T follicular helper cell (primary cell): Measurements from ENCODE around the gene CFAP58.
"Not testable (repeated sequence)": the region's sequence is repeated elsewhere in the genome, so short reads cannot be mapped to it uniquely, and the experiment has no call there.

Experiments used
- DNase-seq: peaks from one replicate; pipeline ENCODE4 v3.0.0-alpha.2; 2020; ENCODE audit warnings: low read depth

CFAP58 gene

GRCh38 chr10:104434601-104435000, 81.0 kb downstream of the CFAP58 start:
- DNase-seq, result no peak

DNA sequence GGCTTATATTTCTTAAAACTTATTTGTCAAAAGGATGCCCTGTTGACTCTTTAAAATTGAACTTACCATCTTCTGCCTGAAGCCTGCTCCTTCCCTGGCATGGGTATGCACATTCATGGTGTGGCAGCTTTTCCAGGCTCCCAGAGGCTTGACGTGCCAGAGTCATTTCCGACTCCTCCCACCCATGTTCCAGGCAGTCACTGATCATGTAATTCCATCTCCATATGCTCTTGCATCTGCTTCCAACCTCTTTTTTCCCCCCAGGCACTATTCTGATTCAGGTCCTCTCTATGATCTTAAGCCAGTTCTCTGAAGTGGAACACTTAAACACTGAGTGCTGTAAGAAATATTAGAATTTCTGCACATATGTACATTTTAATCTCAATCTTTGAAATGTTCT, 82.2 kb downstream of the CFAP58 start:
- no peak for DNase-seq

GRCh38 chr10:104437226-104437625, 83.6 kb downstream of the CFAP58 start:
- DNase-seq, result no peak

GRCh38 chr10:104440221-104440620, 86.6 kb downstream of the CFAP58 start:
- no peak for DNase-seq

DNA sequence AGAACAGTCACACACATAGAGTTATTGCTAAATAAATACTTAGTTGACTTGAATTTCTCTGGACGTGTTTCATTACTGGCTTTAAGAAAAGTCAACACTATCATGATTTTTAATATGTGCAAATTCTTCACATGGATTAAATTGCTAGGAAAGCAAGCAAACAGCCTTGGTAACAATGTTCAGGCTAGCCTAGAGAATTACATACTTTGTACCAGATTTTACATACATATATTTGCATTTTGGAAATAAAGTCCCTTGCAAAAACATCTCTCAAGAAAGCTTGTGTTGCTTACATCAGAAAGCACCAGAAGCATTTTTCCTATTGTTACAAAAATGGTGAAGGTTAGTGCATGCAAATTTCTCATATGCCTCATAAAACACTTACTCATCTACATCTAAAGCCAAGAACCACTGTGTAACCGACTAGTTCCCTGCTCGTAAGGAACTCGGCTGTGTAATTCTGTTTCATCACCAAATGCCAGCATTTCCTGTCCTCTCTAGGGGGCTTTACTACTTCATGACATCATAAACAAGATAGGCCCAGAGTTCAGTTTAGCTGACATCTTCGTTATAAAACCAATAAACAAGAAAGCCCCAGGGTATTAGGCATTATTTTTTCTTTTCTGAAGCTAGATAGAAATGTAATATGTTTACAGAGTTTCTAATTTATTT, 87.8 kb downstream of the CFAP58 start:
- no peak for DNase-seq

DNA sequence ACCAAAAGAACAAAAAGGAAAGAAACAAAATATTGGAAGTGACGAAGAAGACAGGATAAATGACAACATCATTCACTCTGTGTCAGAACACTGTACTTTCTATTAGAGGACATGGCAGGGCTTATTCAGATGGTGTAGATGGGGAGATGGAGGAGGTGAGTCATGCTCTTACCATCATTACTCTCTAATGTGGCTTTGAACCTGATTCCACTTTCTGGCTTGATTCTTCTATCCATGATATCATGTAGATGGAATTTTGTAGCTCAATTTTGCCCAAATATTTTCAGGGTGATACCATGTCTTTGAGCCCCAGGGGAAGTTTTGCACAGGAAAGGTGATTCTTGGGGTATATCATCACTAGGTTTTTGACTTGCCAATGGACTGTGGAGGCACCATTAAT, 91.7 kb downstream of the CFAP58 start:
- DNase-seq, result no peak

GRCh38 chr10:104446151-104446550, 92.5 kb downstream of the CFAP58 start:
- DNase-seq, result no peak

DNA sequence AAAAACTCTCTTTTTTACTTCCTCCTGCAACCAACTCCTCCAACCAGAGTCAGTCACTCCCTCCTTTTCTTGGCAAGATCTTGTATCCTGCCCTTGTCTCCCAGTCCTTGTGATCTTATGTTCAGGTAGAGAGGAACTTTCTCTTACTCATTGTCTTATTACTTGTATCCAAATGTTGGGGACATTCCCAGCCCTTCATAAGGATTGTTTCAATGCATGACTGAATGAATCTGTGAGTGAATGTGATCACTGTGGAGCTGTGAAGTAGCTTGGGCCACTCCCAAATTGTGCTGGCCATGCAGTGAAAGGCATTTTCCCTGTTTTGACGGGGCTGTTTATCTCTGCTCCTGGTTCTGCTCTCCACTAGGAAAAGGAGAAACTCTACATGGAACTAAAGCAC, 93.7 kb downstream of the CFAP58 start:
- DNase-seq, result no peak

- no peak for DNase-seq
Observed at GRCh38 chr10:104447906-104448305, 94.3 kb downstream of the CFAP58 start.

- DNase-seq, result no peak
Observed at GRCh38 chr10:104449391-104449790, 95.8 kb downstream of the CFAP58 start.

GRCh38 chr10:104450490-104450889, 96.9 kb downstream of the CFAP58 start:
- no peak for DNase-seq

DNA sequence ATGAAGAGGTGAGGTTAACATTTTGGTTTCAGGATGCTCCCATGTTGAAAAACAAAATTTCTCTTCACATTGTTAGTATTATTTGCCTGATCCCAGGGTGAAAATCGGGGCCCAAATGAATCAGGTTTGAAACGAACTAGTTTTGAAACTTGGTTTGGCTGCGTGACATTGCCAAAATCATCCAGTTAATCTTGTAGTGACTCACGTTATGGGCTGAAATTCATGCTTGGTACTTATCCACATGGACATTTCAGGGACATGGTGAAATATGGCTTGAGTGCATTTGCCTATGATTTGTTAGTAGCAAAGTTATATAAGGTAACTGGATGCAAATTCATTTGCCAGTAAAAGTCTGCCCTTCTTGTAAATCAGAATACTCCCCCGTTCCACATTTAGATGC, 97.3 kb downstream of the CFAP58 start:
- DNase-seq, result no peak

GRCh38 chr10:104452977-104453376, 99.3 kb downstream of the CFAP58 start:
- no peak for DNase-seq

GRCh38 chr10:104456802-104457542, 103.3 kb downstream of the CFAP58 start:
- no peak for DNase-seq

- no peak for DNase-seq
Observed at GRCh38 chr10:104457543-104457828, 103.9 kb downstream of the CFAP58 start.

GRCh38 chr10:104465575-104465974, 111.9 kb downstream of the CFAP58 start:
- DNase-seq, result not testable (repeated sequence)

DNA sequence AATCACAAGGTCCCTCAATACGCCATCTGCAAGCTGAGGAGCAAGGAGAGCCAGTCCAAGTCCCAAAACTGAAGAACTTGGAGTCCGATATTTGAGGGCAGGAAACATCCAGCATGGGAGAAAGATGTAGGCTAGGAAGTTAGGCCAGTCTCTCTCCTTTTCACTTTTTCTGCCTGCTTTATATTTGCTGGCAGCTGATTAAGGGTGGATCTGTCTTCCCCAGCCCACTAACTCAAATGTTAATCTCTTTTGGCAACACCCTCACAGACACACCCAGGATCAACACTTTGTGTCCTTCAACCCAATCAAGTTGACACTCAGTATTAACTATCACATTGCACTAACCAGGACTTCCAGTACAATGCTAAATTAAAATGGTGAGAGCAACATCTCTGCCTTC, 115.2 kb downstream of the CFAP58 start:
- DNase-seq, result not testable (repeated sequence)

- DNase-seq, result no peak
Observed at GRCh38 chr10:104472505-104472904, 118.9 kb downstream of the CFAP58 start.

GRCh38 chr10:104472957-104473745, 119.5 kb downstream of the CFAP58 start:
- DNase-seq, result no peak

- DNase-seq, result no peak
Observed at GRCh38 chr10:104478380-104478779, 124.7 kb downstream of the CFAP58 start.

DNA sequence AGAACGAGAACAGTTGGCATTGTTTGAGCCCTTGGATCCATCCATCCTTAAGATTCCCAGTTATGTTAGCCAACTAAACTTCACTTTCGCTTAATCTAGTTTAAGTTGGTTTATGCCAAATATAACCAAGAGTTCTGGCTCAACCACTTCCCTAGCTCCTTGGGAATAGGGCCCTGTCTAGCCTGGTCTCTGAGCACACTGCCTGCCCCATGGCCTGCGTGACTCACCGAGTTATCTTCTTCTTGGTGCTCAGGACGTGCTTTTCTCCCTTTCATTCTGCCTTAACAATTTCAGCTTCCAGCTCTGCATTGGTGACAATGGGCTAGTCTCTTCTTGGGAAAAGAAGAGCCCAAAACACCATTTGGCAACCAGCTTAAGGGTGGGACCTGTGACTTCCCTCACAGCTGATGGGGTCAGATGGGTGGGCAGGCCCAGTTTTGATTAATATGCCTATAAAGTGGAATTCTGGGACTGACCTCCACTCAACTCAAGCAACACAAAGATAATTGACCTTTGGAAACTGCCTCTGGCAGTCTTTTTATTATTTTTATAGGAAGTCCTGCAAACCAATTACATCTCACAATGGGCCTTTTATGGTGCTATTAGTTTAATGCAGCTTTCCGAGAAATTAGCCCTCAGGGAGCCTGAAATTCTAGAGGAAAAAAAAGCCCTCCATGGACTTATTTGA, 126.4 kb downstream of the CFAP58 start:
- no peak for DNase-seq

DNA sequence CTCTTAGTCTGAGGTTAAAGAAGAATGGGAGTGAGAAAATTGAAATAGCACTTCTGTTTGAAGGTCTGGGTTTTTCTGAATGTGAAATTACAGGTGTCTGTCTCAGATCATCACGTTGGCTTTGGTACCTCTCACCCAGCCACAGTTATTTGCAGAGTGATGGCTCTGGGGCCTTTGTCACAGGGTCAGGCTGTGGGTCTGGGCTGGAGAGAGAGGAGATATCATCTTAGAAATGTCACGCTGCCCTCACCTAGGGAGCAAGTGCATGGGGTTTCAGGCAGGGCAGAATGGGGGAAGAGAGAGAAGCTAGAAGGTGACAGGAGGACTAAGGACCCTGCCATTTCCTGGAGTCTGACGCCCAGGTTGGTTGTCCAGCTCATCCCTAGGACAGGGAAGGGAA, 127.2 kb downstream of the CFAP58 start:
- DNase-seq, result no peak

GRCh38 chr10:104483582-104483981, 129.9 kb downstream of the CFAP58 start:
- no peak for DNase-seq
